ENCODE measurements around the gene RBSN.

GRCh38 chr3:15055019-15055557 lies 43.9 kb downstream of the RBSN start:
- TF ChIP-seq CEBPB (IDR thresholded peaks at IDR 0.05; ENCODE audit: low read depth) (no peak), POLR2A (IDR thresholded peaks at IDR 0.05; ENCODE audit: borderline replicate concordance, extremely low read depth, insufficient read depth, insufficient read length) (no peak), EGR1 (IDR thresholded peaks at IDR 0.05; ENCODE audit: low read depth) (no peak), CTCF (IDR thresholded peaks at IDR 0.05 in 2 of 3, conservative IDR thresholded peaks at IDR 0.05 in 1 of 3; ENCODE audit: borderline replicate concordance in 1 of 3, insufficient read depth in 1 of 3, low read depth in 2 of 3, low read length in 2 of 3) (no peak), MAX (IDR thresholded peaks at IDR 0.05) (no peak), REST (IDR thresholded peaks at IDR 0.05; ENCODE audit: low read depth) (no peak), EZH2 (IDR thresholded peaks at IDR 0.05) (no peak), YY1 (IDR thresholded peaks at IDR 0.05; ENCODE audit: extremely low read depth, insufficient replicate concordance, low read depth, low read length) (no peak), ATF3 (IDR thresholded peaks at IDR 0.05) (no peak)

All from HCT116 (cell line).